BLaER1 treated with 17β-estradiol and CSF1 and Interleukin-3, amounts not matched to agents 10 nM and 100 nM (cell line): ENCODE data around the gene PLD1.

Experiments
- H3K27ac ChIP-seq, 11 experiments: shearing (Covaris generic); formaldehyde crosslinking; 2 replicates each; pipeline ENCODE4 v1.8.1; 2022
- H3K27me3 ChIP-seq, 11 experiments: shearing (Covaris generic); formaldehyde crosslinking; 2 replicates each; pipeline ENCODE4 v1.8.1; 2022
- H3K36me3 ChIP-seq, 11 experiments: shearing (Covaris generic); formaldehyde crosslinking; 2 replicates each; pipeline ENCODE4 v1.8.1; 2022
- H3K4me1 ChIP-seq, 10 experiments: shearing (Covaris generic); formaldehyde crosslinking; 2 replicates each; pipeline ENCODE4 v1.8.1; 2022
- H3K4me2 ChIP-seq, 11 experiments: shearing (Covaris generic); formaldehyde crosslinking; 2 replicates each; pipeline ENCODE4 v1.8.1; 2022
- H3K4me3 ChIP-seq, 10 experiments: shearing (Covaris generic); formaldehyde crosslinking; 2 replicates each; pipeline ENCODE4 v1.8.1; 2022
- H3K9ac ChIP-seq, 11 experiments: shearing (Covaris generic); formaldehyde crosslinking; 2 replicates each; pipeline ENCODE4 v1.8.1; 2022
- H3K9me3 ChIP-seq, 11 experiments: shearing (Covaris generic); formaldehyde crosslinking; replicated peaks in 1 of 11; 2 replicates each; pipeline ENCODE4 v1.8.1; 2022
- H4K20me1 ChIP-seq, 11 experiments: shearing (Covaris generic); formaldehyde crosslinking; 2 replicates each; pipeline ENCODE4 v1.8.1; 2022
- Cebpa-rat ChIP-seq, 11 experiments: shearing (Covaris generic); IDR thresholded peaks; 2 replicates each; pipeline ENCODE4 v1.8.1; 2022

The PLD1 gene

GRCh38 chr3:171652932-171653331 is 157.4 kb downstream of the PLD1 start:
- Histone ChIP-seq H3K4me2 (no peak overlapping the region), H3K9ac (no peak overlapping the region), H3K9me3 (no peaks in the 10 kb centered on the region), H3K4me3 (no peak overlapping the region), H3K27ac (no peak overlapping the region), H3K36me3 (peaks cover 0 to 23% (median 0%) of the 10 kb centered on the region in 11 experiments; a peak in 4 of 22 replicates), H3K27me3 (no peaks in the 10 kb centered on the region), H4K20me1 (no peaks in the 10 kb centered on the region), H3K4me1 (peaks cover 0 to 21% (median 0%) of the 10 kb centered on the region in 10 experiments; a peak in 3 of 20 replicates)
- no peak for TF ChIP-seq Cebpa-rat (IDR thresholded peaks at IDR 0.05)

GRCh38 chr3:171649911-171650592 is 160.2 kb downstream of the PLD1 start:
- Histone ChIP-seq H3K27ac (no peak overlapping the region), H3K4me2 (no peak overlapping the region), H3K36me3 (0 out of 22 replicates have a peak, but pooled peaks cover 0 to 10% (median 0%) of the 10 kb centered on the region in 11 experiments), H3K9me3 (peaks cover 0 to 2% (median 0%) of the 10 kb centered on the region in 11 experiments; a peak in 2 of 22 replicates), H3K4me3 (no peak overlapping the region), H3K4me1 (peaks cover 0 to 17% (median 0%) of the 10 kb centered on the region in 10 experiments; a peak in 3 of 20 replicates), H4K20me1 (no peaks in the 10 kb centered on the region), H3K27me3 (no peaks in the 10 kb centered on the region), H3K9ac (no peak overlapping the region)
- TF ChIP-seq Cebpa-rat (IDR thresholded peaks at IDR 0.05) = no peak

DNA sequence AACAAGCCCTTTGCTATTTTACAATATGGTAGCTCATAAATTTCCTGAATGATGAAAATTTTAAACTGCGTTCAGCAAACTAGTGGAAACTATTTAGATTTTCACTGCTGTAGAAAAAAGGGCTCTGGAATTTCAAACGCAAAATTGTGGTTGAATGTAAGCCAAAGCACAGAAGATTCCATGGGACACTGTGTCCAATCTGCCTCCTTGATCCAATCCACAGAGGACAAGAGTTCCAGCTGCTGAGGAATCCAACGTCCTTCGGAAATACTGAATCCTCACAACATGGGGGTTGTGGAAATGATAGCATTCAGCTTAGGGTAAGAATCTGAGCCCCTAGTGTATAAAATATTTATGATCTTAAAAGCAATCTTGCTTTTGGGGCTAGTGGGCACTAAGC is 161.0 kb downstream of the PLD1 start:
- no peaks in the 10 kb centered on the region for H3K27me3 ChIP-seq
- H3K4me2 ChIP-seq = no peak overlapping the region
- no peak overlapping the region for H3K27ac ChIP-seq
- no peaks in the 10 kb centered on the region for H4K20me1 ChIP-seq
- H3K4me1 ChIP-seq = peaks cover 0 to 10% (median 0%) of the 10 kb centered on the region in 10 experiments; a peak in 2 of 20 replicates
- H3K9ac ChIP-seq = no peak overlapping the region
- no peak overlapping the region for H3K4me3 ChIP-seq
- H3K9me3 ChIP-seq = peaks cover 0 to 5% (median 0%) of the 10 kb centered on the region in 11 experiments; a peak in 2 of 22 replicates
- 0 out of 22 replicates have a peak, but pooled peaks cover 0 to 14% (median 0%) of the 10 kb centered on the region in 11 experiments for H3K36me3 ChIP-seq
- no peak for TF ChIP-seq Cebpa-rat (IDR thresholded peaks at IDR 0.05)

- no peak overlapping the region for H3K9ac ChIP-seq
- H4K20me1 ChIP-seq = no peaks in the 10 kb centered on the region
- no peak overlapping the region for H3K4me2 ChIP-seq
- H3K36me3 ChIP-seq = 0 out of 22 replicates have a peak, but pooled peaks cover 0 to 8% (median 0%) of the 10 kb centered on the region in 11 experiments
- H3K27ac ChIP-seq = no peak overlapping the region
- H3K4me1 ChIP-seq = peaks cover 0 to 10% (median 0%) of the 10 kb centered on the region in 10 experiments; a peak in 2 of 20 replicates
- TF ChIP-seq Cebpa-rat (IDR thresholded peaks at IDR 0.05) = no peak
- H3K4me3 ChIP-seq = no peak overlapping the region
- H3K27me3 ChIP-seq = no peaks in the 10 kb centered on the region
- peaks cover 0 to 5% (median 0%) of the 10 kb centered on the region in 11 experiments; a peak in 2 of 22 replicates for H3K9me3 ChIP-seq
Observed at GRCh38 chr3:171648069-171648468, 162.2 kb downstream of the PLD1 start.

DNA sequence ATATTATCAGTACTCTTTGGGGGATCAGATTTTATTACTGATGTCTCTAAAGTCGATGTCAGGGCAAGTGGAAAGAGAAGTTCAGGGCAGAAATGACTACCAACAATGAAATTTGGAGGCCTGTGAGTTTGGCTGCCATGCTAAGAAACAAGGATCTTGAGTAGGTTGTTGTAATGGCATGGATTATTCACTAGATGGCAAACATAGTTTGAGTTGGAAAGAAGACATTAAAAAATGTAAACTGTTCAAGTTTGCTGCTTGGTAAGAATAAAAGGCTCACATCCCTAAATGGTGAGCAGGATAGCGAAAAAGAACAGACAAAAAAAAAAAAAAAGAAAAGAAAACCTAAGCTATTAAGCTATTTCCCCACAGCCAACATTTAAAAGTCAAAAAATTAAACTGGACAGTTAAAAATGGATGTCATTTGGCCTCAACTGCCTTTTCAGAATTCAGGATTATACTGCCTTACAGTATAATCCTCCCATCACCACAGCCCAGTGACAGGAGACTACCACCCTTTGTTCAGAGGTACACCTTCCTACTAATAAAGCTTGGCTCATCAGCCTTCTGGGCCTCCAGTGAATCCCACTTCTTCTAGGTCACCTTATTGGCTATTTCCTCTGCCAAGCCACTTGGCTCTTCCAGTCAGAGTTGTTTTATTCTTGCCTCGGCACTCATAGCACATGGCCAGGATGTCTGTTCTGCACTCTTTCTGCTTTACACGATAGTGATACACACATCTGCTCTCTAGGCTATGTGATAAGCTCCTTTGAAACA is 163.7 kb downstream of the PLD1 start:
- no peak for TF ChIP-seq Cebpa-rat (IDR thresholded peaks at IDR 0.05)
- Histone ChIP-seq H3K27ac (no peak overlapping the region), H3K27me3 (no peaks in the 10 kb centered on the region), H3K9ac (no peak overlapping the region), H3K9me3 (peaks cover 0 to 5% (median 0%) of the 10 kb centered on the region in 11 experiments; a peak in 2 of 22 replicates), H3K4me3 (no peak overlapping the region), H3K4me2 (no peak overlapping the region), H3K36me3 (peaks cover 0 to 13% (median 0%) of the 10 kb centered on the region in 11 experiments; a peak in 3 of 22 replicates), H3K4me1 (peaks cover 0 to 10% (median 0%) of the 10 kb centered on the region in 10 experiments; a peak in 2 of 20 replicates), H4K20me1 (no peaks in the 10 kb centered on the region)

- no peak for TF ChIP-seq Cebpa-rat (IDR thresholded peaks at IDR 0.05)
- Histone ChIP-seq H3K4me3 (no peak overlapping the region), H3K9me3 (peaks cover 0 to 5% (median 0%) of the 10 kb centered on the region in 11 experiments; a peak in 2 of 22 replicates), H4K20me1 (no peaks in the 10 kb centered on the region), H3K36me3 (peaks cover 0 to 20% (median 0%) of the 10 kb centered on the region in 11 experiments; a peak in 3 of 22 replicates), H3K27me3 (no peaks in the 10 kb centered on the region), H3K27ac (no peak overlapping the region), H3K4me1 (peaks cover 0 to 7% (median 0%) of the 10 kb centered on the region in 10 experiments; a peak in 1 of 20 replicates), H3K4me2 (no peak overlapping the region), H3K9ac (no peak overlapping the region)
Observed at GRCh38 chr3:171644681-171645080, 165.6 kb downstream of the PLD1 start.

DNA sequence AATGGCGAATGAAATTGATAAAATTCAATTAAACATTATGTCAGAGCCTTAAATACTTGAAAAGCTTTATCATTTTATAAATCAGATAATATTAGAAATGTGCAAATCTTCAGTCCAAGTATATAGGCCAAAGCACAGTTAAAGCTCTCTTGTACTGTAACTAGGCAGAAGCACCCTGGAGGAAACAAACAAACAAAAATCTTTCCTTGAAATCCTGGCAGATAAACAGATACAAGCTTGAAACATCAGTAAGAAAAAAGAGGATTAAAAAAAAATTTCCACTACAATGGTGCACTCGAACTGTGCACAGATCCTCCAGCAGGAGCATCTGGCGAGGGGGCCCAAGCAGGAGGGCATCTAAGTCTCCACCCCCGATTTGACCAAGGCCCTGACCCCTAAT is 166.6 kb downstream of the PLD1 start:
- no peaks in the 10 kb centered on the region for H4K20me1 ChIP-seq
- peaks cover 0 to 7% (median 0%) of the 10 kb centered on the region in 10 experiments; a peak in 1 of 20 replicates for H3K4me1 ChIP-seq
- H3K9ac ChIP-seq = no peak overlapping the region
- H3K4me3 ChIP-seq = no peak overlapping the region
- no peak for TF ChIP-seq Cebpa-rat (IDR thresholded peaks at IDR 0.05)
- no peak overlapping the region for H3K27ac ChIP-seq
- H3K27me3 ChIP-seq = no peaks in the 10 kb centered on the region
- peaks cover 0 to 22% (median 0%) of the 10 kb centered on the region in 11 experiments; a peak in 4 of 22 replicates for H3K36me3 ChIP-seq
- no peak overlapping the region for H3K4me2 ChIP-seq
- peaks cover 0 to 5% (median 0%) of the 10 kb centered on the region in 11 experiments; a peak in 2 of 22 replicates for H3K9me3 ChIP-seq

DNA sequence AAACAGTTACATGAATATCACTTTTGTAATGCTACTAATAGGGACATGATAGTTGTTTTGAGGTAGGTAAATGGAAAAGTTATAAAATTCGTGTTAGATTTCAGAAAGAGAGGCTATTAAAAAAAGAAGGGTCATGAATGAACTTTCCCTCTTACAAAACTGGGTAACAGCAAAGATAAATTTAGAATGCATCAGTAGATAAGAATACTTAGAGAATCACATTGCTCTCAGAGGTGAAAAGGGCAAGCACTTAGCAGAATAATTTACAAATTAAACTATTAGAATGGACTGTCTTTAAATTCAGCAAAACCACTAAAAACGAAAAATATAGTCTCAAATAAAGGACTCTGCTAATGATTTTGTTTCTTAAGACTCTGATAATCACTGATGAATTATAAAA is 167.2 kb downstream of the PLD1 start:
- Histone ChIP-seq H3K9ac (no peak overlapping the region), H3K4me1 (peaks cover 0 to 2% (median 0%) of the 10 kb centered on the region in 10 experiments; a peak in 1 of 20 replicates), H3K4me3 (no peak overlapping the region), H3K4me2 (no peak overlapping the region), H3K9me3 (peaks cover 0 to 5% (median 0%) of the 10 kb centered on the region in 11 experiments; a peak in 2 of 22 replicates), H3K27ac (no peak overlapping the region), H4K20me1 (no peaks in the 10 kb centered on the region), H3K36me3 (peaks cover 0 to 27% (median 0%) of the 10 kb centered on the region in 11 experiments; a peak in 4 of 22 replicates), H3K27me3 (no peaks in the 10 kb centered on the region)
- TF ChIP-seq Cebpa-rat (IDR thresholded peaks at IDR 0.05) = no peak
